Gastroesophageal sphincter (tissue), 3 donors: Measurements from ENCODE around the gene PLCH2.

Experiments used
- CTCF ChIP-seq, 4 experiments: fragments of 200-600 bp in 2 of 4; fragments of 450-650 bp in 2 of 4; sonication (generic) in 1 of 4; IDR thresholded peaks; one replicate each; pipeline ENCODE4 v1.5.1; 2017 to 2019; ENCODE audit warnings: antibody characterized with exemption in 4 of 4, mild to moderate bottlenecking in 2 of 4, moderate library complexity in 2 of 4
- POLR2A ChIP-seq, 2 donors: fragments of 450-650 bp; IDR thresholded peaks; one replicate each; pipeline ENCODE4 v1.6.1; 2017; ENCODE audit warnings: antibody characterized with exemption in 2 of 2, mild to moderate bottlenecking in 2 of 2, moderate library complexity in 1 of 2
- POLR2AphosphoS5 ChIP-seq: sonication (generic); formaldehyde crosslinking; IDR thresholded peaks from one replicate; pipeline ENCODE4 v1.6.1; 2017; ENCODE audit warnings: antibody characterized with exemption

GRCh38 chr1:2529784-2530512 lies 53.9 kb downstream of the PLCH2 start, which contains the start of gene HES5:
- TF ChIP-seq POLR2A (IDR thresholded peaks at IDR 0.05) = no peak
- no peak for TF ChIP-seq CTCF (IDR thresholded peaks at IDR 0.05)
- no peak for TF ChIP-seq POLR2AphosphoS5
